IMR-90 (cell line): ENCODE data around the gene GRN. TPM values are rescaled to one million over a fixed set of nuclear protein-coding genes. Genes with fewer than 3 reads are reported as not detected.

Source experiments
- ATAC-seq: fragments of 200-7000 bp; cut with Tn5 transposase; 2 replicates; pipeline ENCODE4 v1.9.1; 2020; ENCODE audit warnings: low read depth, mild to moderate bottlenecking, moderate library complexity
- BruUV-seq: library from RNA; stranded (reverse); fragments of 400-500 nt; replicated peaks from 2 replicates; lab custom pipeline; 2021; lab: Mats Ljungman, UMichigan
- CTCF ChIA-PET: fragments of 300-600 bp; formaldehyde crosslinking; extraction: SDS; loops from one replicate; lab custom pipeline; 2021; ENCODE audit warnings: antibody characterized with exemption; lab: Yijun Ruan, JAX
- POLR2A ChIA-PET: fragments of 300-600 bp; sonication (Branson Sonifier 250); formaldehyde crosslinking; loops from one replicate; lab custom pipeline; 2022; ENCODE audit warnings: antibody characterized with exemption; ENCODE audit not compliant: unreplicated experiment; lab: Charles Lee
- DNase-seq: peaks from one replicate; pipeline ENCODE4 v3.0.0; 2013
- H2AFZ ChIP-seq: replicated peaks from 2 replicates; pipeline ENCODE3; 2013; ENCODE audit warnings: low read length, mild to moderate bottlenecking; ENCODE audit not compliant: poor library complexity
- H2AK5ac ChIP-seq: 2 replicates; pipeline ENCODE4 v1.6.1; 2013; ENCODE audit warnings: low read depth, low read length, inconsistent platforms
- H2AK9ac ChIP-seq: replicated peaks from 2 replicates; pipeline ENCODE3; 2013; ENCODE audit warnings: mild to moderate bottlenecking, low read depth, low read length, moderate library complexity; ENCODE audit not compliant: poor library complexity
- H2BK120ac ChIP-seq: 2 replicates; pipeline ENCODE4 v1.6.1; 2013; ENCODE audit warnings: low read depth, low read length, inconsistent platforms
- H2BK15ac ChIP-seq: 3 replicates; pipeline ENCODE4 v1.6.1; 2013; ENCODE audit warnings: low read depth, low read length, inconsistent platforms
- H2BK20ac ChIP-seq: 2 replicates; pipeline ENCODE4 v1.6.1; 2013; ENCODE audit warnings: low read depth, mild to moderate bottlenecking, inconsistent platforms, low read length, moderate library complexity
- H2BK5ac ChIP-seq: 2 replicates; pipeline ENCODE4 v1.6.1; 2013; ENCODE audit warnings: mild to moderate bottlenecking, low read depth, low read length, inconsistent platforms; ENCODE audit not compliant: poor library complexity, severe bottlenecking
- H3K14ac ChIP-seq: replicated peaks from 2 replicates; pipeline ENCODE4 v1.6.1; 2013; ENCODE audit warnings: low read depth, low read length, inconsistent platforms
- H3K18ac ChIP-seq: 2 replicates; pipeline ENCODE4 v1.6.1; 2013; ENCODE audit warnings: low read depth, low read length, control low read depth
- H3K23ac ChIP-seq: 2 replicates; pipeline ENCODE4 v1.6.1; 2013; ENCODE audit warnings: low read depth, low read length, inconsistent platforms
- H3K27ac ChIP-seq: 2 replicates; pipeline ENCODE4 v1.5.1; 2013; ENCODE audit warnings: mild to moderate bottlenecking, control low read depth, low read length; ENCODE audit not compliant: insufficient read depth
- H3K27me3 ChIP-seq: 2 replicates; pipeline ENCODE4 v1.6.1; 2013; ENCODE audit warnings: low read length; ENCODE audit not compliant: control insufficient read depth, insufficient read depth
- H3K36me3 ChIP-seq: 2 replicates; pipeline ENCODE4 v1.6.1; 2013; ENCODE audit warnings: low read length, mixed read lengths; ENCODE audit not compliant: control insufficient read depth, insufficient read depth
- H3K4ac ChIP-seq: 2 replicates; pipeline ENCODE4 v1.6.1; 2013; ENCODE audit warnings: low read depth, low read length, inconsistent platforms
- H3K4me1 ChIP-seq: 2 replicates; pipeline ENCODE4 v1.6.1; 2013; ENCODE audit warnings: low read length, mixed read lengths; ENCODE audit not compliant: control insufficient read depth, insufficient read depth
- H3K4me2 ChIP-seq: 2 replicates; pipeline ENCODE4 v1.6.1; 2013; ENCODE audit warnings: low read depth, mild to moderate bottlenecking, control low read depth, low read length, moderate library complexity
- H3K4me3 ChIP-seq: 2 replicates; pipeline ENCODE4 v1.5.1; 2013; ENCODE audit warnings: low read depth, mild to moderate bottlenecking, control low read depth, low read length, moderate library complexity; ENCODE audit not compliant: insufficient read depth
- H3K56ac ChIP-seq: 2 replicates; pipeline ENCODE4 v1.6.1; 2013; ENCODE audit warnings: low read length, inconsistent platforms; ENCODE audit not compliant: insufficient read depth; ENCODE audit errors: extremely low read depth
- H3K79me1 ChIP-seq, 2 experiments: 2 replicates each; pipeline ENCODE4 v1.6.1; 2013; ENCODE audit warnings: low read length in 2 of 2, inconsistent platforms in 1 of 2, low read depth in 1 of 2
- H3K9ac ChIP-seq: 2 replicates; pipeline ENCODE4 v1.6.1; 2013; ENCODE audit warnings: low read depth, low read length, control low read depth
- H3K9me1 ChIP-seq: 2 replicates; pipeline ENCODE4 v1.6.1; 2013; ENCODE audit warnings: low read length, inconsistent platforms; ENCODE audit not compliant: insufficient read depth
- H3K9me3 ChIP-seq: 2 replicates; pipeline ENCODE4 v1.6.1; 2013; ENCODE audit warnings: low read length; ENCODE audit not compliant: control insufficient read depth, insufficient read depth
- H4K20me1 ChIP-seq: 2 replicates; pipeline ENCODE4 v1.6.1; 2013; ENCODE audit warnings: low read length, inconsistent platforms; ENCODE audit not compliant: insufficient read depth
- H4K5ac ChIP-seq: 2 replicates; pipeline ENCODE4 v1.6.1; 2013; ENCODE audit warnings: mild to moderate bottlenecking, low read depth, low read length, control low read depth
- H4K8ac ChIP-seq, 2 experiments: 2 replicates each; pipeline ENCODE4 v1.6.1; 2013; ENCODE audit warnings: low read depth in 2 of 2, low read length in 2 of 2, control low read depth in 1 of 2, inconsistent platforms in 1 of 2
- H4K91ac ChIP-seq: 2 replicates; pipeline ENCODE4 v1.6.1; 2013; ENCODE audit warnings: low read depth, low read length, inconsistent platforms; ENCODE audit not compliant: insufficient read depth
- BHLHE40 ChIP-seq: fragments of 150-350 bp; IDR thresholded peaks from 2 replicates; pipeline ENCODE4 v1.6.1; 2016; ENCODE audit warnings: mild to moderate bottlenecking, low read depth, low read length
- MXI1 ChIP-seq: IDR thresholded peaks from 2 replicates; pipeline ENCODE4 v1.6.1; 2012; ENCODE audit warnings: low read depth, mild to moderate bottlenecking, low read length, moderate library complexity, borderline replicate concordance
- POLR2A ChIP-seq: IDR thresholded peaks from 2 replicates; pipeline ENCODE4 v1.6.1; 2012; ENCODE audit warnings: mild to moderate bottlenecking, low read depth, low read length
- RCOR1 ChIP-seq: IDR thresholded peaks from 2 replicates; pipeline ENCODE4 v1.6.1; 2012; ENCODE audit warnings: mild to moderate bottlenecking, low read length, improper control_type of control experiment; ENCODE audit not compliant: insufficient replicate concordance
- RFX5 ChIP-seq: IDR thresholded peaks from 2 replicates; pipeline ENCODE4 v1.8.0; 2012; ENCODE audit warnings: low read depth, mild to moderate bottlenecking, low read length, moderate library complexity
- WGBS, 2 experiments: methylation state at CpG; one replicate each; pipeline versions ENCODE4 v1.1.5 to v1.1.7; 2013; ENCODE audit warnings: missing lambda C conversion rate in 2 of 2; ENCODE audit not compliant: insufficient read length in 1 of 2; ENCODE audit errors: extremely low coverage in 2 of 2; 5-methylcytosine and 5-hydroxymethylcytosine counted together
- dilution Hi-C: fragments of 300-500 bp; cut with HindIII; formaldehyde crosslinking; loops from one replicate; pipeline ENCODE4 v1.14.3; 2018; ENCODE audit warnings: low sequenced_read_pairs; ENCODE audit not compliant: unreplicated experiment
- in situ Hi-C: fragments of 300-500 bp; cut with MboI; formaldehyde crosslinking; loops from 3 replicates; pipeline ENCODE4 v1.14.3; 2019; ENCODE audit warnings: low sequenced_read_pairs, inconsistent platforms, mixed read lengths
- intact Hi-C: fragments of 100-400 bp; cut with micrococcal nuclease; formaldehyde crosslinking; loops from 2 replicates; pipeline ENCODE4 v1.10.0; 2022
- polyA plus RNA-seq, 3 experiments: library from polyadenylated mRNA; depleted of rRNA; stranded (reverse); fragments of >200 nt; gene quantifications; 2 replicates each; pipeline ENCODE4 v1.2.3, GENCODE V29; 2012; ENCODE audit warnings: low replicate concordance in 1 of 3
- total RNA-seq: library from RNA; depleted of rRNA; stranded (reverse); fragments of >200 nt; gene quantifications from 2 replicates; pipeline ENCODE4 v1.2.3, GENCODE V29; 2012
- TF ChIP-seq, protein P1 (sequence below): fragments of 150-350 bp; IDR thresholded peaks from 2 replicates; pipeline ENCODE4 v1.6.1; 2017; ENCODE audit warnings: mild to moderate bottlenecking, antibody characterized with exemption, low read length, low read depth

The GRN gene
- total and polyA plus RNA-seq, 2 of the 4 experiments (the other 2 are of a cell fraction), result 38.9 to 494 TPM

DNA sequence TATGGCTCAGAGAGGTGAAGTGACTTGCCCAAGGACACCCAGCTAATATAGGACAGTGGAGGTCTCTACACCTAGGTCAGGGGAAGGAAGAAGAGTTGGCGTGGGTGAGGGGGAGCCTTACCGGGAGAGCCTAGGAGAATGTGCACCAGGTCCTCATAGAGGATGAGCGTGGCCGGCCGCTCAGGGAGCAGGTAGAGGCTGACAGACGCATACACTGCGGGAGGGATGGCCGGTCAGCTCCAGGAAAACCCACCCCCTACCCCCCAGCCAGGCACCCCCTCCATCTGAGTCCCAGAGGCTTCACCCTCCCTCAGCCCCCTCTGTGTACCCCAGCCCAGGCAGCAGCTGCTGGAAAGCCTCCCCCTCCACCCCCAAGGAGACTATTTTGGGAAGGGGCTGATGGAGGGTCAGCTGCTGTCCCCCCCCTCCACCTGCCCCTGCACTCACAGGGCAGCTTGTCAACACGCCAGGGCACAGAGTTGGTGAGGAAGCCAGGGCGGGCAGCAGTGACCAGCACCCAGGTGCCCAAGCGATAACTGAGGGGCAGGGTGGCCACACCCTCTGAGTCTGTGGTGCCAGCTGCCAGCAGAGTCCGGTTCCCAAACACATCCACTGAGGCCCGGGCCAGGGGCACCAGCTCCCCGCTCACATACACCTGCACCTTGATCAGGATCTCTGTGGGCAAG, 14.5 kb downstream of the GRN start:
- CTCF ChIA-PET, result interaction anchor here (0.8 kb wide), 1 partner anchor 138 kb away, joined by 3 read pairs; no protein-coding TSS in a partner anchor
- DNase-seq, result no peak
- dilution Hi-C loops, result no loop called here

More for the DNA sequence above, 14.5 kb downstream of the GRN start:
- H3K18ac ChIP-seq, result no peak overlapping the region
- H3K9me3 ChIP-seq, result no peaks in the 10 kb centered on the region
- H2AK9ac ChIP-seq, result no peak overlapping the region
- H2BK20ac ChIP-seq, result no peak overlapping the region
- no peak overlapping the region for H3K9ac ChIP-seq
- no peak for ATAC-seq
- H2BK5ac ChIP-seq, result no peak overlapping the region
- intact Hi-C loops, result loop anchor here (1.0 kb wide), 1 partner anchor 164 kb away; no protein-coding TSS in a partner anchor
- H3K4me3 ChIP-seq, result no peak overlapping the region
- H3K36me3 ChIP-seq, result peaks cover 11% of the 10 kb centered on the region; the same call in 1 of the 2 replicates
- WGBS, 2 experiments, result 100% methylated on average over 3 of the region's 14 CpGs; no CpG with 5 or more reads in 1 of the 2 experiments
- H2AK5ac ChIP-seq, result no peak overlapping the region
- H3K27ac ChIP-seq, result no peak overlapping the region
- POLR2A ChIA-PET, result no interaction called here
- no peak overlapping the region for H3K14ac ChIP-seq
- BruUV-seq, result no TSS peak
- no peak overlapping the region for H2BK15ac ChIP-seq
- in situ Hi-C loops, result no loop called here
- no peak overlapping the region for H3K4me2 ChIP-seq
- peaks cover 15% of the 10 kb centered on the region for H3K4me1 ChIP-seq
- TF ChIP-seq, protein P1, sequence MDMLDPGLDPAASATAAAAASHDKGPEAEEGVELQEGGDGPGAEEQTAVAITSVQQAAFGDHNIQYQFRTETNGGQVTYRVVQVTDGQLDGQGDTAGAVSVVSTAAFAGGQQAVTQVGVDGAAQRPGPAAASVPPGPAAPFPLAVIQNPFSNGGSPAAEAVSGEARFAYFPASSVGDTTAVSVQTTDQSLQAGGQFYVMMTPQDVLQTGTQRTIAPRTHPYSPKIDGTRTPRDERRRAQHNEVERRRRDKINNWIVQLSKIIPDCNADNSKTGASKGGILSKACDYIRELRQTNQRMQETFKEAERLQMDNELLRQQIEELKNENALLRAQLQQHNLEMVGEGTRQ, result no peak
- TF ChIP-seq POLR2A, result no peak
- TF ChIP-seq MXI1, result no peak
- no peak for TF ChIP-seq RFX5
- TF ChIP-seq RCOR1, result no peak
- no peak for TF ChIP-seq BHLHE40
- H2AFZ ChIP-seq, result no peak overlapping the region
- peaks cover 8% of the 10 kb centered on the region; the same call in 1 of the 2 replicates for H3K9me1 ChIP-seq
- H4K5ac ChIP-seq, result no peak overlapping the region
- H3K23ac ChIP-seq, result no peak overlapping the region
- H3K27me3 ChIP-seq, result no peaks in the 10 kb centered on the region
- H4K91ac ChIP-seq, result no peak overlapping the region
- no peak overlapping the region for H2BK120ac ChIP-seq
- H3K4ac ChIP-seq, result no peak overlapping the region
- H3K79me1 ChIP-seq, result peaks cover 4 to 28% of the 10 kb centered on the region in 2 experiments; a peak in 2 of 4 replicates
- peaks cover 11% of the 10 kb centered on the region for H4K20me1 ChIP-seq
- H3K56ac ChIP-seq, result no peak overlapping the region
- no peak overlapping the region for H4K8ac ChIP-seq
